ENCODE results near the gene UBR4.
A peak's percentile ranks its signal among the peaks of the same experiment; 100 is the strongest.

The UBR4 gene

GRCh38 chr1:19036041-19036812 lies 173.8 kb downstream of the UBR4 start:
- no peak for DNase-seq (ENCODE audit: low read depth)

- DNase-seq (ENCODE audit: low read depth), result no peak
These were observed 174.6 kb downstream of the UBR4 start for GRCh38 chr1:19035377-19036040.

DNA sequence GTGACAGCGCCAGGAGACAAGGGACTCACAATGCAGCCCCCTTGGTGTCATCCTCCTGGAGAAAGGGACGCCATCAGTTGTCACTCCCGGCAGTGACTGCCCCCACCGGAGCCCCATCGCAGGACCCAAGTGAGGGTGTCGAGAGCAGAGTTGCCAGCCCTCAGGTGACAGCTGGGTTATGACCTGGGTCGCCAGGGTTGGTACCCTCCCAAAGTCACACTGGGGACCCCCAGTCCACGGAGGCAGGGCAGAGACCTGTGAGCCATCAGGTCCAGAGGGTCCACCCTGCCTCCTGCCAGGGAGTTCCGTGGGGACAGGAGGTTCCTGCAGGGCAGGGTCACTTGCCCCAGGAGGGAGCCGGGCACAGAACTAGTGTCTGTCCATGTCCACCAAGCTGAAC lies 175.3 kb downstream of the UBR4 start:
- DNase-seq (ENCODE audit: low read depth), result no peak

DNA sequence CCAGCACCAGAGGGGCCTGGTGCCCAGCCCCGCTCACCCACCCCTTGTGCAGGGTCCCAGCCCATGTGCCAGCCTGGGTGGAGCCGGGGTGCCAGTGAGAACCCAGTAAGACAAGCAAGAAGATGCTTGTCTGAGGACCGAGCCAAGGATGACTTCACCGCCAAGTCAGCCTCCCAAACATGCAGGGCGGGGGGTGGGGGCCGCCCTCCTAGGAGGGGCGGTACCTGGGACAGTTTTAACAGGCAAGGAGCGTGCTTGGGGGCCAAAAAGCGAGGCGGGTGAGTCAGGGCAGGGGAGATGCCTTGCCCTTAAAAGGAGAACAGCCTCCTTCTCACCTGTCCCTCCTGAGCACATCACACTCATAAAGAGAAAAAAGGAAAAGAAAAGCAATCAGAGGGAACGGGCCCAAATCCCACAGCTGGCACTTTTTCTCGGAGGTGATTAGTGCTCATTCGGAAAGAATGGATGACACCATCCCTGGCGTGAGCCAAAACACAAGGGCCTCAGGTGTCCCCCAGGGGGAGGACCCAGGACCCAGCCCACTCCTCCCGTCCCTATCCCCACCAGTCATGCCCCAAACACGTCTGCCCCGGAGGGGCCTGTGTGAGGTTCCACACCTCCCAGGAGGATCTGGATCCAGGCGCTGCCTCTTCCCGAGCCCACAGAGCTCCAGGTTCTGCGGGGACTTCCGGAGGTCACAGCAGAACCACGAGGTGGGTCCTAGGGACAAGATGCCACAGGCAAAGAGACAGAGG lies 176.0 kb downstream of the UBR4 start:
- peak; percentile 18 for DNase-seq (ENCODE audit: low read depth)

GRCh38 chr1:19033515-19033839 lies 176.6 kb downstream of the UBR4 start:
- no peak for DNase-seq (ENCODE audit: low read depth)

DNA sequence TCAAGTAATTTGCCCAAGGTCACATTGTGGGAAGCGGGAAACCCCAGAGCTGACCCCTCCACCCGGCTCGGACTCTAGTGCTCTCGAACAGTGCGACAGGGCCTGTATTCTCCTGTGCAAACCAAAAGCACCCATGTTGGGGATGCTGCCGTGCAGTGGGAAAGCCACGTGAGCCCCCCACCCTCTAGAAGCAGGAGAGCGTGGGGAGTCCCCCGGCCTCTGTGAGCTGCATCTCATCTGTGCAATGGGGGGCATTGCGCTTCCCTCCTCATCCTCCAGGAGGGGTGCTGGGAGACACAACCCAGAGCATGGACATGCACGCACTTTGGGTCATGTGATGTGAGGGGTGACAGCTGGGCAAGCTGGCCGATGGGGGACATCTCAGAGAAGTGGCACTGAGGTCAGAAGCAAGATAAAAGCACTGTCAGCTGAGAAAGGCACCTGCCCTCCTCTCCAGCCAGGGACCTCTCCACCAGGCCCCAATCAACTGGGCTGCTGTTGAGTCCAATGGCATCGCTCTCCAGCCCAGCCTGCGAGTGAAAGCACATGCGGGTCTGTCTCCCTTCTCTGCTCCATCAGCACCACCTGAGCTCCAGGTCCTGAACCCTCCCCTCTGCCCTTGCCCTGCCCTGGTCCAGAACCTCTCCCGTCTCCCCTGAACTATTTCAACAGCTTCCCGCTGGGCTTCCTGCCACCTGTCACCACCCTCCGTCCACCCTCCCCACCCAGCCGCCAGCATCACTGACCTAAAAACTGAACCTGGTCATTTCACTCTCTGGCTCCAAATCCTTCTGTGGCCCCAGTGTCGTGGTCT lies 177.2 kb downstream of the UBR4 start:
- DNase-seq (ENCODE audit: low read depth), result no peak

DNA sequence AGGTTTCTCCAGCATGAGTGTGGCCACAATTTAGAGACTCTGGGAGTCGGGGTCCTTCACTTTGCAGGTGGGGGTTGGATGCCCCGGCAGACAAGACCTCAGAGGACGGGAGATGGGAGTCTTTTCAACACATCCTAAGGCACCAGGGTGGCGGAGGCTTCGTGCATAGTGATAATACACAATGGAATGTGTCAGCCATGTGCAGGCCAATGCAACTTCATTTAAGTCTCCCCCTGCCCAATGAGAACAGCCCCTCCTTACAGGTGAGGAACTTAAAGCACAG lies 177.7 kb downstream of the UBR4 start:
- DNase-seq (ENCODE audit: low read depth), result no peak

DNA sequence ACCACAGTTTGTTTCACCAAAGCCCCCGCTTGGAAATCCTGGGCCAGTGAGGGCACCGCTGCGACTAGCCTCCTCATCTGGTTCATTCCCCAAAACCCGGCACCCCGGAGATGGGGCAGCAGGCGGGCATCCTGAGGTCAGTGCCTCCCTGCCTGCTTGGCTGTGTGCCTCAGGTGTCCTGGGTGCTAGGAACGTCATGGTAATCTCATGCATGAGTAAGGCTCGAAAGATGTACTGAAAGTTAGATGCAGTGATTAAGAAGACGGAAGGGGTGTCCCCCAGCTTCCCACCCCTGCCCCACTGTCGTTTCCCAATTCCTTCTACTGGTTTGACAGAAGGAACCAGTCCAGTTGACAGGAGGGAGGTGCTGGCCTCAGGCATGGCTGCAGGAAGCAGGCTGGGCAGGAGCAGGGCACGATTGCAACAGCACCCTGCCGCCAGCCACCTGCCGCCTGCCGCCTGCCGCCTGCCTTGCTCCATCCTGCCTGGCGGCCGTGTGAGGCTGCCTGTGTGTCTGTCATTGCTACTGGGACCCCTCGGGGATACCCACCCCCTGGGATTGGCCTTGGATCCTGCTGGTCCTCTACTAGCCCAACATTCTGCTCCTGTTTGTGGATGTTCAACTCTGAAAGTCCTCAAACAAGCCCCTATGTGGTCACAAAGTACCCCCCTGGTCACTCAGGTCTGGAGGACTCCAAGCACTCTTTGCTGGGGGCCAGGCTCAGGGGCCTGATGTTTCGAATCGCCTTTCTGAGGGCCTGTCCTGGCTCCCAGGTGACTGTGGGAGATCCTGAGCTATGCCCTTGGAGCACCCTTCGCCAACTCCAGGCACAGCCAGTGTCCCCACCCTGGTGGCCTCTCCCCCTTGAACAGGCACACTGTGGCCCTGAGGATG lies 180.6 kb downstream of the UBR4 start:
- no peak for DNase-seq (ENCODE audit: low read depth)

DNA sequence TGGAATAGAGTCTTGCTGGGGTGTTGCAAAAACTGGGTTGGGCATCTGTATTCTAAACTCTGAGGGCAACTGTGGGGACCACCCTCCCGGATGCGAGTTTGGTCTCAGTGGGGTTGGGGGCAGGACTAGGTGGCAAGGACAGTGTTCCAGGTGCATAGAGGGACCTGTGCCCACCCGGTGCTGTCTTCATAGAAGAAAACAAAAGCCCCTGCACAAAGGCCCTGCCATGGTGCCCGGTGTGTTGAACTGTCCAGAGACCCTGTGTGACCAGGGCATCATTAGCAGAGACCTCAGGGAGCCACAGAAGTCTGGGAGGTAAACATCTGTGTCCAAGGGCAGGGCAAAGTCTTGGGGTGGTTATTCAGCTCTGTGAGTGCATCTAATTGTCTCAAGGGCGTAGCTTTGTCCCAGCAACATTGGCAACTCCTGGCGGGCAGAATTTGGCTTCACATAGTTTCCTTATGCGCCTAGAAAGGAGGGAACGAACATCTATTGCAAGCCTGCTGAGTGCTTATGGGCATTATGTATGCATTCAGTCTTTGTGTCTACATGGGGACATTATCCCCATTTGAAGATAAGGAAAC lies 181.4 kb downstream of the UBR4 start:
- no peak for DNase-seq (ENCODE audit: low read depth)

DNA sequence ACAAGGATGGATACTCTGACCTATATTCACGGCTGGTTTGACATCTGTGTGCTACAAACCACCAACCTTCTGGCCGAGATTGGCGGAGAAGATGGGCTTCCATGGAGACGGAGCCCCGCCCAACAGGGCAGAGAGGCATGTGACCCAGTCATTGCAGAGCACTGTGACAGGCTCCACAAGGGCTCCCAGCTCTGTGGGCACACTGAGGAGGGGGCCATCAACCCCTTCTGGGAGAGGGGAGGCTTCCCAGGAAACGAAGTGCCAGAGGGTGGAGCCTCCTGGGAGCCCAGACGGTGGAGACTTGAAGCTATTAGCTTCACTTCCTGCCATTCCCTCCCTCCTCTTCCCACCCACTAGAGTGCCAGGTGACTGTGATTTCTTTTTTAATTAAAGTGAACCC lies 182.0 kb downstream of the UBR4 start:
- DNase-seq (ENCODE audit: low read depth), result no peak

Data from GM04504 (cell line).